ENCODE measurements around the gene CERS1. TPM values are rescaled to one million over a fixed set of nuclear protein-coding genes. Genes with fewer than 3 reads are reported as not detected.

Gene CERS1
- total and polyA plus RNA-seq, 10 of the 15 experiments (the other 5 are each of a cell fraction or from before 2014, with no cell fraction given) = 0.19 TPM; not detected in 9

- Histone ChIP-seq H3K27me3 (replicated peaks in 1 of 2; ENCODE audit: control insufficient read depth in 2 of 2, insufficient read depth in 2 of 2, low read length in 1 of 2) (no peaks in the 10 kb centered on the region), H3K4me3 (no peak overlapping the region), H2AFZ (ENCODE audit: control insufficient read depth, low read depth, low read length) (no peak overlapping the region), H3K4me2 (ENCODE audit: control insufficient read depth, insufficient read depth) (no peak overlapping the region; the same call in 1 of the 2 replicates), H3K9ac (ENCODE audit: control insufficient read depth, insufficient read depth, low read length) (no peak overlapping the region), H3K79me2 (ENCODE audit: control insufficient read depth, insufficient read depth, low read length) (peaks cover 85% of the 10 kb centered on the region), H3K4me1 (ENCODE audit: control insufficient read depth, insufficient read depth, low read length) (peaks cover 60% of the 10 kb centered on the region), H3K27ac (ENCODE audit: control insufficient read depth, insufficient read depth) (no peak overlapping the region), H3K9me3 (replicated peaks; ENCODE audit: control insufficient read depth, insufficient read depth, low read length) (no peaks in the 10 kb centered on the region), H3K36me3 (ENCODE audit: control insufficient read depth in 2 of 2, insufficient read depth in 2 of 2, low read length in 1 of 2) (peaks cover 3 to 27% of the 10 kb centered on the region in 2 experiments; a peak in 3 of 4 replicates), H4K20me1 (ENCODE audit: control insufficient read depth, insufficient read depth) (peaks cover 43% of the 10 kb centered on the region)
- 83% methylated on average over 8 of the region's 8 CpGs for WGBS (ENCODE audit: insufficient coverage, insufficient replicate concordance, low lambda C conversion rate, missing lambda C conversion rate)
- ChIA-PET CTCF (interaction anchor here (1.0 to 7.4 kb wide), 3 partner anchors 10 to 394 kb away, joined by 3 to 109 read pairs (median 3); partner anchors contain the start of genes REX1BD and UPF1), SMC1A (ENCODE audit: uncharacterized antibody, unreplicated experiment) (interaction anchor here (1.1 to 4.5 kb wide), 3 partner anchors 8 to 252 kb away, joined by 3 to 24 read pairs (median 3); partner anchors contain the start of gene UPF1), RAD21 (ENCODE audit: unreplicated experiment) (interaction anchor here (1.2 kb wide), 1 partner anchor 75 kb away, joined by 4 read pairs; the partner anchor contains the start of genes COPE and DDX49), POLR2A (interaction anchor here (1.3 kb wide), 2 partner anchors 11 to 13 kb away, joined by 5 to 6 read pairs; partner anchors contain the start of gene UPF1)
- TF ChIP-seq CTCF (IDR thresholded peaks at IDR 0.05 in 2 of 3, conservative IDR thresholded peaks at IDR 0.05 in 1 of 3; ENCODE audit: control insufficient read depth in 2 of 3, extremely low read depth in 1 of 3, insufficient read depth in 1 of 3, low read depth in 3 of 3, low read length in 3 of 3) (no peak), POLR2AphosphoS5 (IDR thresholded peaks at IDR 0.05; ENCODE audit: low read length) (peak; percentile 43; the same call in 1 of the 2 replicates)
- FAIRE-seq = no peak
- BruUV-seq (replicated peaks) = no TSS peak
- no peak for DNase-seq (ENCODE audit: low read depth, low spot score)
- no peak for ATAC-seq
- intact Hi-C loops (cut with micrococcal nuclease; ENCODE audit: unreplicated experiment) (loop anchor here (5.0 to 10.0 kb wide), 4 partner anchors 73 to 390 kb away; partner anchors contain the start of genes CRTC1 and REX1BD), in situ Hi-C loops (cut with MboI) (no loop called here)
These were observed 51.1 kb downstream of the CERS1 start for GRCh38 chr19:18844806-18845329.
